ENCODE measurements around the gene MRPL17.

MRPL17 gene

DNA sequence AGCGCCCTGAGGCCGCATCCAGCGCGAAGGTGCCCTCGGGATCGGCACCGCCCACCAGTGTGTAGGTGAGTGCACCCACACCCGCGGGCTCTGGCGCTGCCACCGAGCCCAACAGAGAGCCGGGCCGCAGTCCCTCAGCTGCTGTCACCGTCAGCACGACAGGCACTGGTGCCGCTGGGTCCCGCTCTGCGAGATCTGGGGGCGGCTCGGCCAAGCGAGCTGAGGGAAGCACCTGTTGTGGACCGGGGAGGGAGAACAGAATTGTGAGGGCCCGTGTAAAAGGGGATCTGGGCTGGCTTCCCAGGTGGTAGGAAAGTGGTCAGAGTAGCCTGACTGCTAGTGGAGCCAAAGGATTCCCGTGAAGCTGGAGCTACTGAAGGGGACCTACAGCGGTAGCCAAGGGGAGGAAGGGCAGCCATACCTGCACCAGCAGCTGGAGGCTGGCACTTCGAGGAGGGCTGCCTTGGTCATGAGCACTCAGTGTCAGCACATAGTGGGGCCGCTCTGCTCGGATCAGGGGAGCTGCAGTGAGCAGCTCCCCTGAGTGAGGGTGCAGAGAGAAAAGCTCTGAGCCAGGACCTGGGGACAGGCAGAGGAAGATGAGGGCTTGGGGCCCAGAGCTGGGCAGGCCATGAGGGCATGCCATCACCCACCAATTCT lies 52.4 kb downstream of the MRPL17 start:
- Histone ChIP-seq H3K36me3 (ENCODE audit: insufficient read depth, low read length) (no peaks in the 10 kb centered on the region), H3K9me2 (ENCODE audit: low read depth, low read length) (no peaks in the 10 kb centered on the region), H3K9ac (ENCODE audit: low read length) (no peak overlapping the region), H3K4me2 (ENCODE audit: low read length) (no peak overlapping the region), H3K4me3 (ENCODE audit: low read depth, low read length, poor library complexity, severe bottlenecking) (no peak overlapping the region), H2AFZ (ENCODE audit: low read length) (no peak overlapping the region), H4K20me1 (ENCODE audit: insufficient read depth, low read length) (no peaks in the 10 kb centered on the region), H3K9me3 (ENCODE audit: low read length) (no peaks in the 10 kb centered on the region), H3K27me3 (ENCODE audit: insufficient read depth, low read length) (peaks cover 7% of the 10 kb centered on the region; the same call in 1 of the 2 replicates), H3F3A (ENCODE audit: insufficient read depth, low read length) (no peaks in the 10 kb centered on the region), H3K27ac (ENCODE audit: low read depth, low read length, poor library complexity, severe bottlenecking) (no peak overlapping the region), H3K4me1 (ENCODE audit: insufficient read depth, low read length, severe bottlenecking) (peaks cover 5% of the 10 kb centered on the region), H3K79me2 (ENCODE audit: insufficient read depth, low read length) (no peaks in the 10 kb centered on the region)
- TF ChIP-seq CTCF (IDR thresholded peaks at IDR 0.05; ENCODE audit: low read length) (no peak), EZH2 (IDR thresholded peaks at IDR 0.05; ENCODE audit: borderline replicate concordance, low read length) (no peak)
